Measurements from ENCODE around the gene GZMH.

DNA sequence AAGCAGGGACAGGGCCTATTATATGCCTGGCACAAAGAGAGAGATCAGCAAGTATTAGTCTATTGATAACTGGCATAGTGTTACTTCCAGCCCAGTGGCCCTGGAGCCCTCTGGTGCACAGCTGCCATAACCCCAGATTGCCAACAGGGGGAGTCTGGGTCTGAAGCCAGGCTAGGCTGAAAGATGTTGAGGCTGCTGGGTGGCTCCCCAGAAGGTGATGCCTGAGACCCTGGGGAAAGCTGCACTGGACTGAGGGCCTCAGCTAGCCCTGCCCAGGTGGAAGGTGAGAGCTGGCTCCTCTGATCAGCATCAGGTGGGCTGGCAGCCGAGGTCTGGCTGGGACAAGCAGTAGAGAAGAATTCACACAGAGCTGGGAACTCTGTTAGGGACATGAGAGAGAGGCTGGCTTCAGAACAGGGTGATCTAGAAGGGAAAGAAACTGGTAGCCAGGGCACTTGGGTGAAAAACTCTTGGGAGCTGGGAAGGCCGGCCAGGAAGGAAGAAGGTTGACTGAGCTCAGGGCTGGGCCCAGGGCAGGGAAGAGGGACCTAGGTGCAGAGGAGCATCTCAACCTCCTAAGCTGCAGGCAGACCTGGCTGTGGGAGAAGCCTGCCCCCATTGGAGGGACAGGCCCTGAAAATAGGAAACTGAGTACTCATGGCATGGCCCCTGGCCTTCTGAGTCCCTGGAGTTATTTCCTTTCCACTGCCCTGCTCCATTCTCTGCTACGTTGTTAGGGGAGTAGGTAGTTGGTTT lies 3.9 kb downstream of the GZMH start:
- no peak for TF ChIP-seq POLR2A (IDR thresholded peaks at IDR 0.05)
- TF ChIP-seq, protein P1, sequence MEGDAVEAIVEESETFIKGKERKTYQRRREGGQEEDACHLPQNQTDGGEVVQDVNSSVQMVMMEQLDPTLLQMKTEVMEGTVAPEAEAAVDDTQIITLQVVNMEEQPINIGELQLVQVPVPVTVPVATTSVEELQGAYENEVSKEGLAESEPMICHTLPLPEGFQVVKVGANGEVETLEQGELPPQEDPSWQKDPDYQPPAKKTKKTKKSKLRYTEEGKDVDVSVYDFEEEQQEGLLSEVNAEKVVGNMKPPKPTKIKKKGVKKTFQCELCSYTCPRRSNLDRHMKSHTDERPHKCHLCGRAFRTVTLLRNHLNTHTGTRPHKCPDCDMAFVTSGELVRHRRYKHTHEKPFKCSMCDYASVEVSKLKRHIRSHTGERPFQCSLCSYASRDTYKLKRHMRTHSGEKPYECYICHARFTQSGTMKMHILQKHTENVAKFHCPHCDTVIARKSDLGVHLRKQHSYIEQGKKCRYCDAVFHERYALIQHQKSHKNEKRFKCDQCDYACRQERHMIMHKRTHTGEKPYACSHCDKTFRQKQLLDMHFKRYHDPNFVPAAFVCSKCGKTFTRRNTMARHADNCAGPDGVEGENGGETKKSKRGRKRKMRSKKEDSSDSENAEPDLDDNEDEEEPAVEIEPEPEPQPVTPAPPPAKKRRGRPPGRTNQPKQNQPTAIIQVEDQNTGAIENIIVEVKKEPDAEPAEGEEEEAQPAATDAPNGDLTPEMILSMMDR (IDR thresholded peaks at IDR 0.05), result no peak

All from ovary (tissue), 3 donors.